Lower leg skin (tissue), 4 donors: ENCODE data around the gene SH3RF1. TPM values are rescaled to one million over a fixed set of nuclear protein-coding genes. Genes with fewer than 3 reads are reported as not detected.

Experiments used
- DNase-seq, 2 donors: peaks; one replicate each; pipeline ENCODE4 v3.0.0-alpha.2; 2019; ENCODE audit warnings: low spot score in 2 of 2
- H3K4me3 ChIP-seq: fragments of 200-600 bp; sonication (generic); 2 replicates; pipeline ENCODE4 v1.5.1; 2017; ENCODE audit warnings: mild to moderate bottlenecking, low read depth; ENCODE audit not compliant: poor library complexity, severe bottlenecking
- POLR2A ChIP-seq, 2 donors: fragments of 450-650 bp; IDR thresholded peaks; one replicate each; pipeline ENCODE4 v1.6.1; 2016 to 2017; ENCODE audit warnings: antibody characterized with exemption in 2 of 2, mild to moderate bottlenecking in 1 of 2, moderate library complexity in 1 of 2
- WGBS, 2 donors: methylation state at CpG; one replicate each; pipeline ENCODE4 v1.1.5; 2018; 5-methylcytosine and 5-hydroxymethylcytosine counted together
- intact Hi-C: fragments of 100-400 bp; cut with DNase I; formaldehyde crosslinking; loops from one replicate; pipeline ENCODE4 v1.15.0; 2023; ENCODE audit warnings: low total_unique reads
- total RNA-seq, 4 donors: library from RNA; depleted of rRNA; stranded (reverse); fragments of >200 nt; gene quantifications; one replicate each; pipeline ENCODE4 v1.1.0, GENCODE V29; 2016
- TF ChIP-seq, protein P1 (sequence below), 3 donors: fragments of 450-650 bp; IDR thresholded peaks; one replicate each; pipeline ENCODE4 v1.5.1; 2016; ENCODE audit warnings: antibody characterized with exemption in 3 of 3, mild to moderate bottlenecking in 3 of 3, moderate library complexity in 2 of 3

SH3RF1 gene
- total RNA-seq, 4 donors from 2014 or later, result 8.5 to 14.2 (median 12.0) TPM

GRCh38 chr4:169120624-169121023, 150.1 kb downstream of the SH3RF1 start:
- DNase-seq, result no peak
- WGBS, 2 donors, result 75 to 82% methylated on average over 2 of the region's 2 CpGs
- TF ChIP-seq POLR2A (IDR thresholded peaks at IDR 0.05), result no peak
- TF ChIP-seq, protein P1, sequence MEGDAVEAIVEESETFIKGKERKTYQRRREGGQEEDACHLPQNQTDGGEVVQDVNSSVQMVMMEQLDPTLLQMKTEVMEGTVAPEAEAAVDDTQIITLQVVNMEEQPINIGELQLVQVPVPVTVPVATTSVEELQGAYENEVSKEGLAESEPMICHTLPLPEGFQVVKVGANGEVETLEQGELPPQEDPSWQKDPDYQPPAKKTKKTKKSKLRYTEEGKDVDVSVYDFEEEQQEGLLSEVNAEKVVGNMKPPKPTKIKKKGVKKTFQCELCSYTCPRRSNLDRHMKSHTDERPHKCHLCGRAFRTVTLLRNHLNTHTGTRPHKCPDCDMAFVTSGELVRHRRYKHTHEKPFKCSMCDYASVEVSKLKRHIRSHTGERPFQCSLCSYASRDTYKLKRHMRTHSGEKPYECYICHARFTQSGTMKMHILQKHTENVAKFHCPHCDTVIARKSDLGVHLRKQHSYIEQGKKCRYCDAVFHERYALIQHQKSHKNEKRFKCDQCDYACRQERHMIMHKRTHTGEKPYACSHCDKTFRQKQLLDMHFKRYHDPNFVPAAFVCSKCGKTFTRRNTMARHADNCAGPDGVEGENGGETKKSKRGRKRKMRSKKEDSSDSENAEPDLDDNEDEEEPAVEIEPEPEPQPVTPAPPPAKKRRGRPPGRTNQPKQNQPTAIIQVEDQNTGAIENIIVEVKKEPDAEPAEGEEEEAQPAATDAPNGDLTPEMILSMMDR (IDR thresholded peaks at IDR 0.05), result no peak
- no peak overlapping the region for H3K4me3 ChIP-seq
- intact Hi-C loops, result no loop called here

GRCh38 chr4:169119536-169119935, 151.2 kb downstream of the SH3RF1 start:
- TF ChIP-seq, protein P1 (IDR thresholded peaks at IDR 0.05), result no peak
- no peak for TF ChIP-seq POLR2A (IDR thresholded peaks at IDR 0.05)
- 76 to 78% methylated on average over 3 of the region's 3 CpGs for WGBS, 2 donors
- intact Hi-C loops, result no loop called here
- no peak for DNase-seq
- no peak overlapping the region for H3K4me3 ChIP-seq

GRCh38 chr4:169117591-169118081, 153.1 kb downstream of the SH3RF1 start:
- H3K4me3 ChIP-seq, result no peak overlapping the region
- DNase-seq, result no peak
- TF ChIP-seq POLR2A (IDR thresholded peaks at IDR 0.05), result no peak
- TF ChIP-seq, protein P1 (IDR thresholded peaks at IDR 0.05), result no peak
- intact Hi-C loops, result no loop called here
- 88 to 90% methylated on average over 7 of the region's 7 CpGs for WGBS, 2 donors

DNA sequence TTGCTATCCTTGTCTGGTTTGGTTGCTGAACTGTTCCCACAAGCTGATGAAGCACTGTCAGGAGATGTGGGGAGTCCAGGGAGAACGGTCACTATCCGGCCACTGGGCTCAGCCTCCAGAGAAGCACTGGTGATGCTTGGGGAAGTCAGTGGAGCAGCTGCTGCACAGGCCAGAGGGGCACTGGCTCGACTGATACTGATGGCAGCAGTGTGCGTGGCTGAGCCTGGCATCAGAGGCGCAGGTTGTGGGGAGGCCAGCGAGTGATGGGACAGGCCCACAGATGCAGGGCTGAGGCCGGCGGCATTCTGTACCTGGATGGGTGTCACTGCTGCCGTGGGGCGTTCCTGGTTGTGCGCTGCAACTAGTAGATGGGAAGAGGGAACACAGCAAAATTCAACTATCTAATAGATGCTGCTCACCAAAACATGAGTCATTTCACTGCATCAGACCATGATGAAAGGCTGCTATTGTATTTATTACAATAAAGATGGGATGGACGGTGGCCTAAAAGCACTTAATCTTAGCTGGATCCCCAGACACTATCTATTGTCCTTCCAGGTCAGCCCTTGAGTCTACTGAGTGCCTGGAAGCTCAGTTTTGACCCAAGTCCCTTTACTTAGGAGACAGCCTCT, 154.4 kb downstream of the SH3RF1 start:
- no peak overlapping the region for H3K4me3 ChIP-seq
- DNase-seq, result no peak
- TF ChIP-seq, protein P1 (IDR thresholded peaks at IDR 0.05), result no peak
- no peak for TF ChIP-seq POLR2A (IDR thresholded peaks at IDR 0.05)
- intact Hi-C loops, result no loop called here
- WGBS, 2 donors, result 73 to 90% methylated on average over 12 of the region's 12 CpGs

DNA sequence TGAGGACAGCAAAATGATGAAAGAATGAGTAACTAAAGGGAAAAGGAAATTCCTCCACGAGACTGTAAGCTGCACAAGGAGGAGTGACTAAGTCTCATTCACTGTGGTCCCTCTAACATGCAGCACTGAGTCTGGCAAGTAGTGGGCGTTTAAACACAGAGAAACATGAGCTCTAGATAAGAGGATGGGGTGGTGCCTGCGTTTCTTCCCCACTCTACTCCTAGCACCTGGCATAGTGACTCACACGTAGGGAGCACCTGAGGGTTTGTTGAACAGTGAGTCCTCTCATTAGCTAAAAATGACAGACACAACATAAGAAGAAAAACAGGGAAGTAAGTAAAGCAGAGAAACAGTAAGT, 154.9 kb downstream of the SH3RF1 start:
- H3K4me3 ChIP-seq, result no peak overlapping the region
- WGBS, 2 donors, result 44 to 54% methylated on average over 4 of the region's 4 CpGs
- intact Hi-C loops, result no loop called here
- TF ChIP-seq, protein P1 (IDR thresholded peaks at IDR 0.05), result no peak
- no peak for TF ChIP-seq POLR2A (IDR thresholded peaks at IDR 0.05)
- no peak for DNase-seq
